H9 (cell line): Measurements from ENCODE around the gene TFF1. TPM values are rescaled to one million over a fixed set of nuclear protein-coding genes. Genes with fewer than 3 reads are reported as not detected.

Source experiments
- DNase-seq: peaks from one replicate; pipeline ENCODE4 v3.0.0-alpha.2; 2017
- H2AFZ ChIP-seq: one replicate; pipeline ENCODE4 v1.6.1; 2013; ENCODE audit warnings: mild to moderate bottlenecking, low read length, control low read depth, moderate library complexity
- H2AK5ac ChIP-seq: 2 replicates; pipeline ENCODE4 v1.6.1; 2013; ENCODE audit warnings: low read length, control low read depth, mixed read lengths; ENCODE audit not compliant: insufficient read length
- H2BK120ac ChIP-seq: one replicate; pipeline ENCODE4 v1.6.1; 2013; ENCODE audit warnings: low read depth, mild to moderate bottlenecking, low read length, control low read depth, inconsistent platforms; ENCODE audit not compliant: poor library complexity, severe bottlenecking
- H2BK12ac ChIP-seq: 2 replicates; pipeline ENCODE4 v1.6.1; 2013; ENCODE audit warnings: low read length, control low read depth, mixed read lengths, low read depth; ENCODE audit not compliant: insufficient read length
- H2BK15ac ChIP-seq: 2 replicates; pipeline ENCODE4 v1.6.1; 2013; ENCODE audit warnings: low read depth, low read length, control low read depth
- H2BK20ac ChIP-seq: one replicate; pipeline ENCODE4 v1.6.1; 2013; ENCODE audit warnings: low read depth, mild to moderate bottlenecking, low read length, control low read depth, inconsistent platforms; ENCODE audit not compliant: poor library complexity, severe bottlenecking
- H2BK5ac ChIP-seq: 2 replicates; pipeline ENCODE4 v1.6.1; 2013; ENCODE audit warnings: low read length, control low read depth, mixed read lengths; ENCODE audit not compliant: insufficient read length
- H3K14ac ChIP-seq: 2 replicates; pipeline ENCODE4 v1.6.1; 2013; ENCODE audit warnings: low read length, control low read depth; ENCODE audit not compliant: insufficient read depth
- H3K18ac ChIP-seq: 2 replicates; pipeline ENCODE4 v1.6.1; 2013; ENCODE audit warnings: low read depth, mild to moderate bottlenecking, mixed read lengths, low read length, control low read depth; ENCODE audit not compliant: insufficient read length
- H3K23ac ChIP-seq: 2 replicates; pipeline ENCODE4 v1.6.1; 2013; ENCODE audit warnings: low read length, control low read depth, mixed read lengths, low read depth; ENCODE audit not compliant: insufficient read length
- H3K23me2 ChIP-seq: 2 replicates; pipeline ENCODE4 v1.6.1; 2013; ENCODE audit warnings: low read depth, mild to moderate bottlenecking, mixed read lengths, low read length, control low read depth; ENCODE audit not compliant: insufficient read length, poor library complexity, severe bottlenecking
- H3K27ac ChIP-seq: 2 replicates; pipeline ENCODE4 v1.5.1; 2013; ENCODE audit warnings: low read length, control low read depth, mixed read lengths, low read depth; ENCODE audit not compliant: insufficient read length
- H3K27me3 ChIP-seq: 2 replicates; pipeline ENCODE4 v1.6.1; 2013; ENCODE audit warnings: low read length, control low read depth, inconsistent platforms; ENCODE audit not compliant: insufficient read depth
- H3K4ac ChIP-seq: 2 replicates; pipeline ENCODE4 v1.6.1; 2013; ENCODE audit warnings: low read depth, mild to moderate bottlenecking, control low read depth, inconsistent platforms, low read length, moderate library complexity
- H3K4me1 ChIP-seq: 2 replicates; pipeline ENCODE4 v1.6.1; 2013; ENCODE audit warnings: low read length, control low read depth, inconsistent platforms; ENCODE audit not compliant: insufficient read depth
- H3K4me2 ChIP-seq: 2 replicates; pipeline ENCODE4 v1.6.1; 2013; ENCODE audit warnings: low read length, control low read depth, mixed read lengths; ENCODE audit not compliant: insufficient read length, insufficient read depth
- H3K56ac ChIP-seq: 2 replicates; pipeline ENCODE4 v1.6.1; 2013; ENCODE audit warnings: low read depth, mild to moderate bottlenecking, mixed read lengths, low read length, control low read depth; ENCODE audit not compliant: insufficient read length
- H3K79me1 ChIP-seq: 2 replicates; pipeline ENCODE4 v1.6.1; 2013; ENCODE audit warnings: low read depth, mild to moderate bottlenecking, moderate library complexity, low read length, control low read depth, inconsistent platforms; ENCODE audit not compliant: insufficient read depth, poor library complexity, severe bottlenecking
- H3K79me2 ChIP-seq: 2 replicates; pipeline ENCODE4 v1.6.1; 2013; ENCODE audit warnings: low read length, control low read depth, inconsistent platforms; ENCODE audit not compliant: insufficient read depth
- H3K9ac ChIP-seq: 2 replicates; pipeline ENCODE4 v1.6.1; 2013; ENCODE audit warnings: low read length, control low read depth, mixed read lengths; ENCODE audit not compliant: insufficient read length; ENCODE audit errors: extremely low read depth
- H3K9me3 ChIP-seq: one replicate; pipeline ENCODE4 v1.6.1; 2013; ENCODE audit warnings: low read depth, low read length, inconsistent platforms; ENCODE audit not compliant: control insufficient read depth
- H3T11ph ChIP-seq: one replicate; pipeline ENCODE4 v1.6.1; 2013; ENCODE audit warnings: mild to moderate bottlenecking, low read length, control low read depth, inconsistent platforms
- H4K20me1 ChIP-seq: one replicate; pipeline ENCODE4 v1.6.1; 2013; ENCODE audit not compliant: control insufficient read depth, insufficient read length, insufficient read depth
- H4K5ac ChIP-seq: 2 replicates; pipeline ENCODE4 v1.6.1; 2013; ENCODE audit warnings: low read depth, mild to moderate bottlenecking, mixed read lengths, low read length, control low read depth; ENCODE audit not compliant: insufficient read length
- H4K8ac ChIP-seq: replicated peaks from 2 replicates; pipeline ENCODE4 v1.6.1; 2013; ENCODE audit warnings: low read length, control low read depth, mixed read lengths, low read depth; ENCODE audit not compliant: insufficient read length
- H4K91ac ChIP-seq: 2 replicates; pipeline ENCODE4 v1.6.1; 2013; ENCODE audit warnings: low read depth, mild to moderate bottlenecking, moderate library complexity, mixed read lengths, low read length, control low read depth; ENCODE audit not compliant: insufficient read length
- H3K27ac Mint-ChIP-seq, 3 experiments: 2 replicates in 2 of 3; 3 replicates in 1 of 3; pipeline ENCODE4 v1.8.0; 2020 to 2021; ENCODE audit warnings: mixed read lengths in 3 of 3, mild to moderate bottlenecking in 1 of 3, moderate library complexity in 1 of 3
- H3K27me3 Mint-ChIP-seq: 2 replicates; pipeline ENCODE4 v1.8.0; 2021; ENCODE audit warnings: low read depth, mild to moderate bottlenecking, moderate library complexity, mixed read lengths
- H3K36me3 Mint-ChIP-seq, 3 experiments: 2 replicates in 2 of 3; 3 replicates in 1 of 3; pipeline ENCODE4 v1.8.0; 2020 to 2021; ENCODE audit warnings: low read depth in 3 of 3, mixed read lengths in 3 of 3; ENCODE audit not compliant: insufficient read depth in 1 of 3
- H3K4me1 Mint-ChIP-seq, 2 experiments: 2 replicates each; pipeline ENCODE4 v1.8.0; 2020; ENCODE audit warnings: mixed read lengths in 2 of 2
- H3K4me3 Mint-ChIP-seq, 2 experiments: 2 replicates in 1 of 2; 3 replicates in 1 of 2; pipeline ENCODE4 v1.8.0; 2020 to 2021; ENCODE audit warnings: mild to moderate bottlenecking in 2 of 2, mixed read lengths in 2 of 2, moderate library complexity in 1 of 2
- H3K9me3 Mint-ChIP-seq, 2 experiments: 2 replicates in 1 of 2; 3 replicates in 1 of 2; pipeline ENCODE4 v1.8.0; 2020; ENCODE audit warnings: mild to moderate bottlenecking in 2 of 2, mixed read lengths in 2 of 2, moderate library complexity in 1 of 2
- WGBS: extraction: QIAGEN DNeasy Blood & Tissue Kit; methylation state at CpG from one replicate; pipeline ENCODE4 v1.1.7; 2013; ENCODE audit warnings: missing lambda C conversion rate, low lambda C conversion rate, mixed read lengths; ENCODE audit not compliant: insufficient read length; ENCODE audit errors: extremely low coverage; 5-methylcytosine and 5-hydroxymethylcytosine counted together
- total RNA-seq: library from RNA; stranded (reverse); gene quantifications from 2 replicates; pipeline ENCODE4 v1.2.1, GENCODE V29; 2021
- TF ChIP-seq, protein P1 (sequence below): fragments of 200-600 bp; sonication (generic); conservative IDR thresholded peaks from 3 replicates; pipeline ENCODE4 v1.8.0; 2021; ENCODE audit warnings: antibody characterized with exemption, mild to moderate bottlenecking

Gene TFF1
- total RNA-seq, 1 experiment from 2014 or later: not detected

DNA sequence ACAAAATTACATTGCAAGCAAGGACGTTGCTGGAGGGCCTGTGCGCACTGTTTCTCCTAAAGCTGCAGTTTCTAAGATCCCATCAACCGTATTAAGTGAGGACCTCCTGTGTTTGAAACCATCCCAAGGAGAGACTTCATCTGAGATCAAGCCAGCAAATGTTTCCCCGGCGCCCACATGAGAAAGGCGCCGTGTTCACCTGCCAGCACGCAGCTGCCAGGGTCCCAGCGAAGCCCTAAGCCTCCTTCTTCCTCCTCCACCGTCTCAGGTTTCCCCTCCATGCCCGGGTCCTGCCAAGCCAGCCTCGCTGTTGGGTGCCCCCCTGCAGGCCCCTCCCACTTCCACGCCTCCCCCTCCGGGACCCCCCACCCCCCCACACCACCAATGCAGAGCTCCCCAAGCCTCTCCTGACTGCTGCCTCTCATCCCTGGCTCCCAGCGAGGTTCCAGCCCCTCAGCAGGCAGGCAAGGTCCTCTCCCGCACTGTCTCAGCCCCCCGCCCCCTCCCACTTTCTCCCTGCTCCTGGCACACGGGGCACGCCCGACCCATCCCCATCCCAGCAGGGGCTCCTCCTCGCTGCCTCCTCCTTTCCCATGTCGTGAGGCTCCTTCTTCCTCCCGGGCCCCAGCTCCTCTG lies 8.6 kb upstream of the TFF1 start:
- Histone ChIP-seq H3K14ac (peak overlapping the region; percentile 29; the same call in 1 of the 2 replicates), H4K5ac (no peak overlapping the region), H3K27me3 (no peaks in the 10 kb centered on the region), H3K9me3 (no peaks in the 10 kb centered on the region), H3K23ac (no peak overlapping the region), H4K20me1 (no peaks in the 10 kb centered on the region), H2AK5ac (no peak overlapping the region), H2BK15ac (no peak overlapping the region), H3K79me1 (no peaks in the 10 kb centered on the region), H3K4ac (no peak overlapping the region), H2BK12ac (no peak overlapping the region), H3K56ac (no peak overlapping the region), H3K4me1 (no peaks in the 10 kb centered on the region), H3K23me2 (no peaks in the 10 kb centered on the region), H4K8ac (no peak overlapping the region), H3K18ac (no peak overlapping the region), H4K91ac (no peak overlapping the region), H3K4me2 (no peak overlapping the region), H3K27ac (no peak overlapping the region), H2BK5ac (no peak overlapping the region), H3K9ac (no peak overlapping the region), H3K79me2 (no peaks in the 10 kb centered on the region), H2BK20ac (no peak overlapping the region), H2BK120ac (no peak overlapping the region), H3T11ph (no peak overlapping the region), H2AFZ (no peak overlapping the region)
- H3K27ac Mint-ChIP-seq: no peak overlapping the region
- no CpG with 5 or more reads among the region's 23 CpGs for WGBS
- no peaks in the 10 kb centered on the region; a peak in 1 of 5 replicates for H3K9me3 Mint-ChIP-seq
- no peak overlapping the region; a peak in 1 of 5 replicates for H3K4me3 Mint-ChIP-seq
- TF ChIP-seq, protein P1, sequence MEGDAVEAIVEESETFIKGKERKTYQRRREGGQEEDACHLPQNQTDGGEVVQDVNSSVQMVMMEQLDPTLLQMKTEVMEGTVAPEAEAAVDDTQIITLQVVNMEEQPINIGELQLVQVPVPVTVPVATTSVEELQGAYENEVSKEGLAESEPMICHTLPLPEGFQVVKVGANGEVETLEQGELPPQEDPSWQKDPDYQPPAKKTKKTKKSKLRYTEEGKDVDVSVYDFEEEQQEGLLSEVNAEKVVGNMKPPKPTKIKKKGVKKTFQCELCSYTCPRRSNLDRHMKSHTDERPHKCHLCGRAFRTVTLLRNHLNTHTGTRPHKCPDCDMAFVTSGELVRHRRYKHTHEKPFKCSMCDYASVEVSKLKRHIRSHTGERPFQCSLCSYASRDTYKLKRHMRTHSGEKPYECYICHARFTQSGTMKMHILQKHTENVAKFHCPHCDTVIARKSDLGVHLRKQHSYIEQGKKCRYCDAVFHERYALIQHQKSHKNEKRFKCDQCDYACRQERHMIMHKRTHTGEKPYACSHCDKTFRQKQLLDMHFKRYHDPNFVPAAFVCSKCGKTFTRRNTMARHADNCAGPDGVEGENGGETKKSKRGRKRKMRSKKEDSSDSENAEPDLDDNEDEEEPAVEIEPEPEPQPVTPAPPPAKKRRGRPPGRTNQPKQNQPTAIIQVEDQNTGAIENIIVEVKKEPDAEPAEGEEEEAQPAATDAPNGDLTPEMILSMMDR: no peak
- peaks cover 6 to 11% of the 10 kb centered on the region in 2 experiments for H3K4me1 Mint-ChIP-seq
- peaks cover 31% of the 10 kb centered on the region for H3K27me3 Mint-ChIP-seq
- H3K36me3 Mint-ChIP-seq: no peaks in the 10 kb centered on the region
- DNase-seq: peak; percentile 40
